GM19438 (cell line): ENCODE measurements around the gene EXOC3L4.
"Not testable (repeated sequence)": the region's sequence is repeated elsewhere in the genome, so short reads cannot be mapped to it uniquely, and the experiment has no call there.

Experiments
- ATAC-seq: cut with Tn5 transposase; IDR thresholded peaks from one replicate; pipeline ENCODE4 v1.9.1; 2021; ENCODE audit warnings: low read depth; ENCODE audit not compliant: unreplicated experiment

EXOC3L4 gene

DNA sequence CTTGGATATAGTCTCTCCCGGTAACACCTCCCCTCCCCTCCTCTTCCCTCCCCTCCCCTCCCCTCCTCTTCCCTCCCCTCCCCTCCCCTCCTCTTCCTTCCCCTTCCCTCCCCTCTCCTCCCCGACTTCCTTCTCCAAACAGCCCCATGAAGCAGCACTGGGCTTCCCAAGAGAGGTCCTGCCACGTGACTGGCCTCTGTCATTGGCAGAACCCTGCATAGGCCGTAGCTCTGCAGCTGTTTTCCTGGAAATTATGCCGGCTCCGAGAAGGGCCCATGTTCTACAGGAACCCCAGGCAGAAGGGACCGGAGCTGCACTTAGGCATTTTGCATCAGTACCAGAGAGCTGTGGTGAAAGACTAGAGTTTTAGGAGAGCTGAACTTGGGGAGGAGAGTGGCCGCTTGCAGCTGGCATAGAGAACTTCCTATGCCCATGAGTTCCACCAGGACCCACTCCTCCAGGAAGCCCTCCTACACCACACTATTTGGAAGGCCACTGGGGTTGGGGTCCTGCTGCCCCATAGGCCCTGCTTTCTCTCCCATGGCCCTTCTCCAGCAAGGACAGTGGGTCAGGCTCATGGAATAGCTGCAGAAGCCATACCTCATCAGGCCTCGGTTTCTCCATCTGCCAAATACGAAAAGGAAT, 23.6 kb downstream of the EXOC3L4 start:
- ATAC-seq, result no peak

DNA sequence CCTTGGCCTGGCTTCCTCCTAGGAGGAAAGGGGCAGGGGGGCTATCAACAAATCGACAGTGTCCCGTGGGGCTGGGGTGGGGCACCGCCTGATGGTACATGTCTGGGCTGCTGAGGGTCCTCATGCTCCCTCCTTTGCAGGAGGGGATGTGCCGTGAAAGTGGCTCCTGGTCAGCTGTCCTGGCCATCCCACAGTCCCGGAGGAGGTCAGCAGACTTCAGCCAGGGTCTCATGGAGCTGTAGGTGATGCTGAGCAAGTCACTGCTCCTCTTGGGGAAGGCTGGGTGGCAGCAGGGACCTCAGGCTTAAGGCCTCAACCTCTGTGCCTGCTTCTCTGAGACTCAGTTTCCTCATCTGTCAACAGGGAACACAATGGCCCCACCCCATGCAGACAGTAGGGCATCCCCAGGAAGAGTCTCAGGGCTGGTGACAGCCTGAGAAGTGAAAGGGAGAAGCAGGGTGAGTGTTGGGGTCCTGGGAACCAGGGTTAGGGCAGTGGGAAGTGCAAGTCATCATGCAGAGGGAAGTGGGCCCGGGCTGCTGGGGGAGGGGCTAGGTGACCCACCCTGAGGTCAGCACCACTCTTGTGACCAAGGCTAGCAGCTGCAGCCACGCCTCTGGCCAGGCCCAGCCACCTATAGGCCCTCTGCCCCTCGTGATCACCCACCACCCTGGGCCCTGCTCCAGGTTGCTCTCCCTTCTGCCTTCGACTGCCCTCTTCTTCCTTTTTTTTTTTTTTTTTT, 24.3 kb downstream of the EXOC3L4 start:
- no peak for ATAC-seq

DNA sequence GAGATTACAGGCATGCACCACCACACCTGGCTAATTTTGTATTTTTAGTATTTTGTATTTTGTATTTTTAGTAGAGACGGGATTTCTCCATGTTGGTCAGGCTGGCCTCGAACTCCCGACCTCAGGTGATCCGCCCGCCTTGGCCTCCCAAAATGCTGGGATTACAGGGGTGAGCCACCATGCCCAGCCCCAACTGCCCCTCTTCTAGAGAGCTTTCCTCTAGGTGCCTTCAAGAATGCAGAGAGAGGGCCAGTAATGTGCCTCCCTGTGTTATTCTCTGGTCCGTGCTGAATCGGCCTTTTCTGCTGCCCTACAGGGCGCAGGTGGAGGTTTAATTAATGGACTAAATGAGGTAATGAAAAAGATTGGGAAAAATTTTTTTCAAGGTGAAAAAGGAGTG, 25.0 kb downstream of the EXOC3L4 start:
- ATAC-seq, result not testable (repeated sequence)

DNA sequence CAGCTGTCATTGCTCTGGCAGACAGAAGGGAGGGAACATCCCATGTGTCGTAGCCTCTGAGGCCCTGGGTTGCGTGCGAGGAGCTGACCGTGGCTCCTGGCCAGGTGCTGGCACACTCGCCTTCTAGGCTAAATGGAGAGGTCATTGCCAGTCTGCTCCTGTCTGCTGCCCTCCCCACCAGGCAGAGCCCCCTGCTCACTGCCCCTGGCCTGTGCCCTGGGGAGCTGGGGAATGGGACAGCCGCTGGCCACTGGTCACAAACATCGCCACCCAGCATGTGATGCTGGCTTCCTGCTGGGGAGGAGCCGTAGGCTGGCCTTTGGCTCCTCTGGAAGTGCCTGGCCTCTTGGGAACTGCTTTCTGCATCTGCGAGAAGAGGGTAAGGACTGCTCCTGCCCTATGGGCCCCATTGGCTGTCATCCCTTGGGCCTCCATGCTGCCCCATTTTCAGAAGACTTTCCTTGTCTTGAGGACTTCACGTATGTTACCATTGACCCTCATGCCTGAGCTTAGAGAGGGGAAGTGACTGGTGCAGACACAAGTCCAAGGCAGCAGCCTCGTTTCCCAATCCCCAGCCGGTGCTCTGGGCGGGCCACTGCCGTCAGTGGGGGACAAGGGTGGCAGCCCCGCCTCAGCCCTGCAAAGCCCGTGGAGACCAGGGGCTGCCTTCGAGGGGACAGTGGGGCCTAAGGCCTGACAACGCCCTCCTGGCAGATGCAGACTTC, 26.8 kb downstream of the EXOC3L4 start:
- no peak for ATAC-seq

DNA sequence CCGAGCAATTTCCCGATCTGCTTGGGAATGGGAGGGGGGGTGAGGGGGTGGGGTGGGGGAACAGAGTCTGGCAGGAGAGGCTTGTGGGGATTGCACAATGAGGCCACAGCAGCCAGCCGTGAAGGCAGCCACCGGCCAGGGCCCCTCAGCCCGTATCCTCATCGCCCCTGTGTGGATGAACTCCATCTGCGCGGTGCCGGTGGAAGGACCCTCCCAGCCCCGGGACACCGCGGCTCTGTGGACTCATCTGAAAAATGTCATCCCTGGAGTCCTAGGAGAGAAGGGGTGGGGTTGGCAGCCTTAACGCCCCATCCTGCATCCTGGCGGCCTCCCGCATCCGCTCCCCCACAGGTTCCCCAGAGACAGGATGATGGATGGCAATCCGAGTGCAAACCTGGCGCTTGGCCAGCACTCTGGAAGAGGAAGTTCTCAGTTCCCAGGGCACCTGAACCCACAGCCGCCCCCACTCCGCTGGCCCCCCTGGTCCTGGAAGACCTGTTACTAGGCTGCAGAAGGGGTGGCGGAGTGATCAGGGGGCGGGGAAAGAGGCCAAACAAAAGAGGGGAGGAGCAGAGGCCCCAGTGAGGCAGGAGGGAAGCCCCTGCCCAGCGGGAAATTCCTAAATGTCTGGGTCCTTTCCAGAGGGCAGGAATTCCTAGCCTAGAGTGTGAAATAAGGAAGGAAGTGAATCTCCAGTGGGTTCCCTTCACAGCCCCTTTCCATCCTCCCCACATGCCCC, 27.5 kb downstream of the EXOC3L4 start:
- no peak for ATAC-seq

DNA sequence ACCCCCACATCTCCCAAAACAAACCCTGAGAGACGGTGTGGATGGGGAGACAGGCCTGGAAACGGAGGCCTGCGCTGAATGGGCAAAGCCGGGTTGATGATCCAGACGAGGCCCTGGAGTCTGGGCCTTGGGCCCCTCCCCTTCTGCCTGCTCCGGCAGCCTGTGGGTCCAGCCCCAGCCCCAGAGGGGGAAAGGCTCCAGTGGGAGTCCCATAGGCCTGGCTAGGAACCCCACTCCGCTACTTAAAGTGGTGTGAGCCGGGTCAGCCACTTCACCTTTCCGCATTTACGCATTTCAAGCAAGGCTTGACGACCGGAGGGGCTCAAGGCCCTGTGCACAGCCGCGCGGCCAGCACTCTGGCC, 28.0 kb downstream of the EXOC3L4 start:
- no peak for ATAC-seq

DNA sequence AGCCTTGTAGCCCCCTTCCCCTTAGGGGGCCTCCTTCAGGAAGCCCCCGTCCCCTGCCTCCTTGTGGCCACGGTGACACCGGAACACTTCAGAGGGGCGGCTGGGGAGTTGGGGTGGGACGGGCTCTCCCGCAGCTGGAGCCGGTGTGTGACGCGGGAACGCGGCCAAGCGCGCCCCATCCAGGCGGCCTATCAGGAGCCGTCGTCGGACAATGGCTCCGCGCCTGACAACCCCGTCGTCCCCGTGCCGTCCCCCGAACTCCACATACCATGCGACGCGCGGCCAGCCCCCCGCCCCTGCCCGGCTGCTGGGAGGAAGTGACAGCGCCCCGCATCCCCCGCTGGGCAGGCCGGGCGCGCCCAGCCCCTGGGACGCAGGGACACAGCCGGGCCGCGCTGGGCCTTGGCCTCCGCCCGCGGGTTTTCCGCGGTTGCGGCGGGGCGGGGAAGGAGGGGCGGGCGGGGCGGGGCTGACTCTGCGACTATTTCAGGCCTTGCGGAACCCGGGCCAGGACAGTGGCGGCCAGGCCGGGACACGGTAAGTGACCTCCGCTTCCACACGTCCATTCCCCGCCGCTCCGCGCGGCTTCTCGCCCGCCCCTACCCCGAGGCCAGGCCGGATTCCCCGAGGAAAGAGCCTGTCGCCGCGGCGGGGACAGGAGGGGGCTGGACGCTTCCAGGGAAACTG, 28.6 kb downstream of the EXOC3L4 start, which contains the start of gene TNFAIP2:
Gene TNFAIP2 (plus strand): TSS at position 515 of the 687 bp plus-strand sequence. CDS start 2,997 bp downstream, outside the sequence.
- ATAC-seq, result no peak

DNA sequence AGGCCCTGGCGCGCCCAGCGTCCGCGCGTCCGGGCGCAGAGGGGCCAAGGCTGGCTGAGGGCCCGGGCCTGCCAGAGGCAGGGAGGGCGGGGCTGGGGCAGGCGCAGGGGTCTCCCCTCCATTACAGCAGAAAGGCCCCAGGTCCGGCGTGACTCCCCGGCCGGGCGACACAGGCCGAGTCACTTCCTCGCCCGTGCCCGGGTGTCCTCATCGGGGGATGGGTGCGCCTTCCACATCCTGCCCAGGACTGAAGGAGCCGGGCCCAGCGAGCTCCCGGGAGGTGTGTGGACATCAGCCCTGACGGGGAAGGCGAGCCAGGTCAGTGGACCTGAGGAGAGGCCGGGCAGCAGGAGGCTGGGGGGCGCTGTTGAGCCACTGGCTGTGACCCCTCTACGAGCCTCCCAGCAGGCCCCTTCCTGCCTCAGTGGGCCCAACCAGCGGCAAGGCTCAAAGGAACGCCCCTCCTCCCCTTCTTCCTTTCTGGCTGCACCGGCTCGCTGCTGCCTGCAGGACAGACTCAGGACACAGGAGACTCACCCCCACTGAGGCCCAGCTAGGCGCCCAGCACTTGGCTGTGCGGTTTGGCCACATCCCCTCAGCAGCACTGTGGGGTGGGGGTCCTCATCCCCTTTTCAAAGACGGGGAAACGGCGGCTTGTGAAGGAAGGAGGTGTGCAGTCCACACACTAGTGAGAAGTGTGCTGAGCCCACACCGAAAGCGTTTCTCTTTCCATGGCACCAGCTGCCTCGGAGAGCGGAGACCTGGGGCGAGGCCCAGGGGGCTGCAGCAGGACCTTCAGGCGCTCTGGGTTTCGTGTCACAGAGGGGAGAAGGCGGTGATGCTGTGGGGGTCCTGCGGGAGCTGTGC, 29.3 kb downstream of the EXOC3L4 start:
- ATAC-seq, result no peak

DNA sequence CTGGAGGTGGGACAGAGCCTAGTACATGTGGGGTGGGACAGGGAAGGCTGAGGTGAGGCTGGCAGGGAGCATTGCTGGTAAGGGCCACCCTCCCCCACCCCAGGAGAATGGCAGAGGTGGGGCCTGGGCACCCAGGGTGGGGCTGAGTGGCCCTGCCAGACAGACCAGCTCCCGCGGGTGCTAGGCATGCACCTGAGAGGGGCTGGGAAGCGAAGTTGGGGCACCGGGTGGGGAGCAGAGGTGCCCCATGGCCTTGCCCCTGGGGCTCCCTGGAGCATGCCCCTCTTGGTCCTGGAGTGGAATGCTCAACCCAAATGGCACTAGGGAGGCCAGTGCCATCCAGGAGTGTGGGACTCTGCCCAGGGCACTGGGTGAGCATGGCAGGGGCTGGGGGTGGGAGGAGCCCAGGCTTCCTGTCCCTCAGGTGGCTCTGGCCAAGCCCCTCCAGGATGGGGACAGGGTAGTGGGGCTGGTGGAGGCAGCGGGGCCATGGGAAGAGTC, 30.0 kb downstream of the EXOC3L4 start:
- ATAC-seq, result no peak

DNA sequence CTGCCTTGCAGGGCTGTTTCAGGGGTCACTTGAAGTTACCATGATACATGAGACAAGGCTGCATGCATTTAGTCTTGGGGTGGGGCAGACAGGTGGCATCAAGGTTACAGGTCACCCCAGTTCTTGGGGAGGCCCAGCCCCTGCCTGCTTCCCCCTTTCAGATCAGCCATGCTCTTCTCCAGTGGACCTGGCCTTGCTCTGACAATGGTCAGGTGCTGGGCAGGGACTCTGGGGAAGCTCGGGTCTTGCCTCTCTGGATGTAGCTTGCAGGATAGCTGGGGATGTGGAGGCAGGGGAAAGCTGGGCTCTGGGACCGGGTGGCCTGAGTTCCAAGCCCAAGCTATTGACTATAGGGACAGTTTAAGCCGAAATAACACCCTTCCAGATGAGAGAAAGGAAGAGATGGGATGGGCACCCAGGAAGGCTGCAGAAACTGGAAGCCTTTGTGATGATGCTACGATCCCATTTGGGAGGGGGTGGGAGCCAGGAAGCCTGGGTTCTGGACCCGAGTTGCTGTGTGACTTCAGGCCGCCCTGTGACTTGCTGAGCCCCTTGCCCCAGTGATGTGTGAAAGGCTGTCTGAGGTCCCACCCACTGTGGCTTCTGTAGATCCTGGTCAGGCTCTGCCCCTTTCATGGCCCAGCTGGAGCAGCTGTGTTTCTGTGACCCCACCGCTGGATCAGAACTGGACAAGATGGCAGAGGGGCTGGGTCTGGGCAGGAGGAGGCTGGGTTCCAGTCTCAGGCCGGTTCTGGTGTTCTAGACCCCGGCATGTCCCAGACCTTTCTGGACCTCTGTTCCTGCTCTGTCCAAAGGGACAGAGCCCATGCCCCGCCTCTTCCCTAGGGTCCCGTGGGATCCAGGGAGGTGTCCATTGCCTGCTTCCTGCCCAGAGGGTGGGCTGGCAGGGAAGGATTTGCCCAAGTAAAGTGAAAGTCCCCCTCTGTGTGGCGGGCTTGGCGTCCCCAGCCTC, 30.9 kb downstream of the EXOC3L4 start:
- ATAC-seq, result no peak

DNA sequence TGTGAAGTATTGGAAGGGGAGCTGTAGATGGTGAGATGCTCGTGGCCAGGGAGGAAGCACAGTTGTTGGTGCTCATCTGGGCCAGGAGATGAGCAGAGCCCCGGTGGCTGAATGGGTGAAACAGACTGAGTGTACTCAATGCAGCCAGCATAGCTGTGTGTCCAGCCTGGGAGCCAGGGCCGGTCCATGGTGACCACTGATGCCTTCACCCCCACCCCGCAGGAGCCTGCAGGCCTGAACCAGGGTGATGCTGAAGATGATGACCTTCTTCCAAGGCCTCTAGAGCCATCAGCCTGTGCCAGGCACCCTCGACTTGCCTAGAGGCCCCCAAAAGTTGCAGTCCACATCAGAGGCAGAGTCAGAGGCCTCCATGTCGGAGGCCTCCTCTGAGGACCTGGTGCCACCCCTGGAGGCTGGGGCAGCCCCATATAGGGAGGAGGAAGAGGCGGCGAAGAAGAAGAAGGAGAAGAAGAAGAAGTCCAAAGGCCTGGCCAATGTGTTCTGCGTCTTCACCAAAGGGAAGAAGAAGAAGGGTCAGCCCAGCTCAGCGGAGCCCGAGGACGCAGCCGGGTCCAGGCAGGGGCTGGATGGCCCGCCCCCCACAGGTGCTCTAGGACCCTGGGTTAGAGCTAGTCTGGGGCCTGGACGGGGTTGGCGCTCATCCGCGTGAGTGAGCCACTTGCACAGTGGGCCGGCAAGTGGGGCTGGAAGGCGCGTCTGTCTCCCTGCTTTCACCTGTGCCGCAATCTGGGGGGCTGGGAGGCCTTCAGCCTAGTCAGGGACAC, 31.8 kb downstream of the EXOC3L4 start:
- ATAC-seq, result no peak

DNA sequence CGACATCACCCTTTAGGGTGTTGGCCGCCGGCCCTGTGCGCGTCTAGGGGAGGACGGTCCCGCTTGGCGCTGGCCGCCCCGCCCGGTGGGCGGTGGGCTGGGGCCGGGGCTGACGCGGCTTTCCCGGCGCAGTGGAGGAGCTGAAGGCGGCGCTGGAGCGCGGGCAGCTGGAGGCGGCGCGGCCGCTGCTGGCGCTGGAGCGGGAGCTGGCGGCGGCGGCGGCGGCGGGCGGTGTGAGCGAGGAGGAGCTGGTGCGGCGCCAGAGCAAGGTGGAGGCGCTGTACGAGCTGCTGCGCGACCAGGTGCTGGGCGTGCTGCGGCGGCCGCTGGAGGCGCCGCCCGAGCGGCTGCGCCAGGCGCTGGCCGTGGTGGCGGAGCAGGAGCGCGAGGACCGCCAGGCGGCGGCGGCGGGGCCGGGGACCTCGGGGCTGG, 32.4 kb downstream of the EXOC3L4 start:
- ATAC-seq, result no peak

DNA sequence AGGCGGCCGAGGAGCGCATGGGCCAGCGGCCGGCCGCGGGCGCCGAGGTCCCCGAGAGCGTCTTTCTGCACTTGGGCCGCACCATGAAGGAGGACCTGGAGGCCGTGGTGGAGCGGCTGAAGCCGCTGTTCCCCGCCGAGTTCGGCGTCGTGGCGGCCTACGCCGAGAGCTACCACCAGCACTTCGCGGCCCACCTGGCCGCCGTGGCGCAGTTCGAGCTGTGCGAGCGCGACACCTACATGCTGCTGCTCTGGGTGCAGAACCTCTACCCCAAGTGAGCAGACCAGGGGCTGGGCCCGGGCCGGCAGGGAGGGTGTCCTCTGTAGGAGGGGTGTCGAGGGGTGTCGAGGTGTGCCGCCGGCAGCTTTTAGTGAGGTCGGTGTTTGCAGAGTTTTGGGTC, 32.8 kb downstream of the EXOC3L4 start:
- ATAC-seq, result no peak

DNA sequence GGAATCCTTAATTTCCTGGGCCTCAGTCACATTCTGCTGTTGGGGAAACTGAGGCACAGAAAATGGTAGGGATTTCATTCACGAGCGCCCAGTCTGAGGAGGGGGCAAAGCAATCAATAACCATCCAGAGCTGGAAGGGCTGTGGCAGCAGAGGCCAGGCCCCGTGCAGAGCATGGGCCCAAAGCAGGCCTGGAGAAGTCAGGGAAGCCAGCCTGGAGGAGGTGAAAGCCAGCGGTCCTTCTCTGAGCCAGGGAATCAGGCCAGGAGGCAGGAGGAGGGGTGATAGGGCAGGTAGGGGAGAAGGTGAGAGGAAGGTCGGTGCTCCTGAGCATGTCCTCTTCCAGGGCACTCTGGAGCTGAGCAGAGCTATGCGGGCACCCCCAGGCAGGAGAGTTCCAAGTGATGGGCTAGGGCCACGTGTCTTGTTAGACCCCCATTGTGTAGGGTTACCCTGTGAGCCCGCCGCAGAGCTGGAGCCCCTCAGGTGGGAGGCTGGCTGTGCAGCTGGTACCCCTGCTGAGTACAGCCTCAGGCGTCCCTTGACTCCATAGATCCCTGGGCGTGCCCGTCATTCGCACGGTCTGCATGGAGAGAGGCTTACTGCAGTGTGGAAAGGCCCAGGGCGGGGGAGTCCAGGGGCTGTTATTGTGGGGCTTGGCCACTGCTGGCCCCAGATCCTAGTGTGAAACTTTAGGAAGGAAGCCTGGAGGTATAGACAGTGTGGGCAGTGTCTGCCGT, 33.5 kb downstream of the EXOC3L4 start:
- no peak for ATAC-seq

DNA sequence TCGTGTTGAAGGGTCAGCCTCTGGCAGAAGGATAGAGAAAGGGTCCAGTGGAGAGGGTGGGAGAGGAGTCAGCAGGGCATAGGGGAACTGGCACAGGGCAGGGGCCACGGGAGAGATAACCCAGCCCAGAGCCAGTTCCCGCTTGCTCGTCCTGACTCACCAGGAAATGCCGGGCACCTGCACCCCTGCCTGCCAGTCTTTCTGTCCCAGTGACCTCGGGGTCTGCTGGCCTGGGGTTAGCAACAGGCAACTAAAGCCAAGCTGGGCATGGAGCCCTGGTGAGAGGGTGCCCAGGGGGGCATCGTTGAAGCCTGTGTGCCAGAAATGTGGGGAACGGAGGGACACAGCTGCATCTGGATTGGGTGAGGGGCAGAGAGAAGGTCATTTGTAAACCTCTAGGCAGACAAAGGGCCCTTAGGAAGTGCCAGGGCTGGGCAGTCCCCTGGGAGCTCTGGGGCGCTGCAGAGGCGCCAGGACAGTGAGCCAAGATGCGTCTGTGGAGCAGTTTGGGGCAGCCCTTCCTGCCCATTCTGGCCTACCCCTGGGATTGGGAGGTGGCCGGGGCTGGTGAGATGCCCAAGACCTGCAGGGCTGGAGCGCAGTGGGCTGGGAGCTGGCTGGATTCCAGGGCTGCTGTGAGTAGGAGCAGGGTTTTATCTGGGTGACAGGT, 34.2 kb downstream of the EXOC3L4 start:
- no peak for ATAC-seq
